AG04449 (cell line): ENCODE data around the gene MMP12.
"Not testable (repeated sequence)": the region's sequence is repeated elsewhere in the genome, so short reads cannot be mapped to it uniquely, and the experiment has no call there.

Experiments
- CTCF ChIA-PET: fragments of 350-600 bp; formaldehyde crosslinking; extraction: SDS; loops from one replicate; lab custom pipeline; 2021; ENCODE audit warnings: antibody characterized with exemption; lab: Yijun Ruan, JAX
- POLR2A ChIA-PET: fragments of 400-600, 350-600 bp; formaldehyde crosslinking; extraction: SDS; loops from one replicate; lab custom pipeline; 2020; ENCODE audit warnings: antibody characterized with exemption, inconsistent platforms; lab: Yijun Ruan, JAX
- DNase-seq: peaks from one replicate; pipeline ENCODE4 v3.0.0-alpha.2; 2010; ENCODE audit warnings: low read depth, low spot score
- H3K4me3 ChIP-seq: 2 replicates; pipeline ENCODE4 v1.5.1; 2011; ENCODE audit warnings: low read depth, mild to moderate bottlenecking, control low read depth, low read length
- TF ChIP-seq, protein P1 (sequence below): IDR thresholded peaks from one replicate; pipeline ENCODE4 v1.5.1; 2011; ENCODE audit warnings: mild to moderate bottlenecking, moderate library complexity, low read length, control low read depth, inconsistent platforms; ENCODE audit not compliant: insufficient read depth; ENCODE audit errors: missing control alignments

The MMP12 gene

DNA sequence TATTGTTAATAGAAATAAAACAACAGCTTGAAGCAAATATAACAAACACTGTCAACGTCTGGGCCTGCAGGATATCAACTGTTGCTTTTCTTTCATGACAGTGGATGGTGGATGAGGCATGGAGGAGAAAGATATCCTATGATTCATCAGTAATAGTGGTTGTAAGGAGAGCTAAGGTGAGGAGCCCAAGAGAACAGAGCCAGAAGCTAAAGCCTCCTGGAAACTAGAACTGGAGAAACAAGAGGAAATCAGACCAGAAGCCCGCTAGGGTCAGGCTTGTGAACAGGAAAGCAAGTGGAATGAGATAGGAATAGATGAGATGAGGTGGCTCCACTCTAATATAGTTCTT, 37.7 kb upstream of the MMP12 start:
- ChIA-PET CTCF (interaction anchor here (1.0 to 6.5 kb wide), 12 partner anchors 11 to 179 kb away, joined by 3 to 102 read pairs (median 5); no protein-coding TSS in a partner anchor), POLR2A (no interaction called here)
- no peak for DNase-seq
- TF ChIP-seq, protein P1, sequence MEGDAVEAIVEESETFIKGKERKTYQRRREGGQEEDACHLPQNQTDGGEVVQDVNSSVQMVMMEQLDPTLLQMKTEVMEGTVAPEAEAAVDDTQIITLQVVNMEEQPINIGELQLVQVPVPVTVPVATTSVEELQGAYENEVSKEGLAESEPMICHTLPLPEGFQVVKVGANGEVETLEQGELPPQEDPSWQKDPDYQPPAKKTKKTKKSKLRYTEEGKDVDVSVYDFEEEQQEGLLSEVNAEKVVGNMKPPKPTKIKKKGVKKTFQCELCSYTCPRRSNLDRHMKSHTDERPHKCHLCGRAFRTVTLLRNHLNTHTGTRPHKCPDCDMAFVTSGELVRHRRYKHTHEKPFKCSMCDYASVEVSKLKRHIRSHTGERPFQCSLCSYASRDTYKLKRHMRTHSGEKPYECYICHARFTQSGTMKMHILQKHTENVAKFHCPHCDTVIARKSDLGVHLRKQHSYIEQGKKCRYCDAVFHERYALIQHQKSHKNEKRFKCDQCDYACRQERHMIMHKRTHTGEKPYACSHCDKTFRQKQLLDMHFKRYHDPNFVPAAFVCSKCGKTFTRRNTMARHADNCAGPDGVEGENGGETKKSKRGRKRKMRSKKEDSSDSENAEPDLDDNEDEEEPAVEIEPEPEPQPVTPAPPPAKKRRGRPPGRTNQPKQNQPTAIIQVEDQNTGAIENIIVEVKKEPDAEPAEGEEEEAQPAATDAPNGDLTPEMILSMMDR = no peak
- no peak overlapping the region for H3K4me3 ChIP-seq

DNA sequence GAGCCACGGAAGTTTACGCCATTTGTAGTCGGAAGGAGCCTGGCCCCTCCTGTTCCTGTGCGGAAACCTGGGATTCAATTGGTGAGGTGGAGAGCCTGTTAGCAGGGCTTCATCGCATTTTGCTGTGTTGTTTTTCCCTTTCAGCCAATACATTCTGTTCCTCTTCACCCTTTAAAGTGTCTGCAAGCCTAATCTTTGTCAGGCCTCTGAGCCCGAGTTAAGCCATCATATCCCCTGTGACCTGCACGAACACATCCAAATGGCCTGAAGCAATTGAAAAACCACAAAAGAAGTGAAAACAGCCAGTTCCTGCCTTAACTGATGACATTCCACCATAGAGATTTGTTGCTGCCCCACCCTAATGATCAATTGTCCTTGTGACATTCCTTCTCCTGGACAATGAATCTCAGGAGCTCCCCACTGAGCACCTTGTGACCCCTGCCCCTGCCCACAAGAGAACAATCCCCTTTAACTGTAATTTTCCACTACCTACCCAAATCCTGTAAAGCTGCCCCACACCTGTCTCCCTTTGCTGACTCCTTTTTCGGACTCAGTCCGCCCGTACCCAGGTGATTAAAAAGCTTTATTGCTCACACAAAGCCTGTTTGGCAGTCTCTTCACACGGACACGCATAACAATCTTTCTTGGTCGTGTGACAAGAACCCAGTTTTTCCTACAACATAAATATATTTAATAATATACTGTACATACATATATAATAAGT, 37.1 kb upstream of the MMP12 start:
- no peak for DNase-seq
- ChIA-PET POLR2A (no interaction called here), CTCF (interaction anchor here (1.1 to 6.5 kb wide), 11 partner anchors 11 to 178 kb away, joined by 3 to 102 read pairs (median 7); no protein-coding TSS in a partner anchor)
- no peak overlapping the region for H3K4me3 ChIP-seq
- TF ChIP-seq, protein P1 = no peak

DNA sequence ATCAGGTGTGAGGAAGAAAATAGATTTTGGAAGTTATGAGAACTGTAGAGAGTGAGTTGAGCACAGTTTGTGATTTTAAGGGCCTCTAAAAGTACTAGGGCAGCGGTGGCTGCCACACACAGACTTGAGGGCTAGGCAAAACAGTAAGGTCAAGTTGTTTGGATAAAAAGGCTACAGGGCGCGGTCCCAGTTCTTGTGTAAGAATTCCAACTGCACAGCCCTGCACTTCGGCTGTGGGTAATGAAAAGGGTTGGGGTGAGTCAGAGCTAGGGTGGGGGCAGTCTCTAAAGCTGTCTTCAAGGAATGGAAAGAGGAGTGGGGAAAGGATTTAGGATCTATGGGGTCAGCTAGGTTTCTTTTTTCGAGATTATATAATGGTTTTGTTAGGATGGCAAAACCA, 31.1 kb upstream of the MMP12 start:
- POLR2A ChIA-PET = not testable (repeated sequence)
- CTCF ChIA-PET = interaction anchor here (1.0 to 4.3 kb wide), 2 partner anchors 9 to 75 kb away, joined by 3 to 21 read pairs; no protein-coding TSS in a partner anchor

DNA sequence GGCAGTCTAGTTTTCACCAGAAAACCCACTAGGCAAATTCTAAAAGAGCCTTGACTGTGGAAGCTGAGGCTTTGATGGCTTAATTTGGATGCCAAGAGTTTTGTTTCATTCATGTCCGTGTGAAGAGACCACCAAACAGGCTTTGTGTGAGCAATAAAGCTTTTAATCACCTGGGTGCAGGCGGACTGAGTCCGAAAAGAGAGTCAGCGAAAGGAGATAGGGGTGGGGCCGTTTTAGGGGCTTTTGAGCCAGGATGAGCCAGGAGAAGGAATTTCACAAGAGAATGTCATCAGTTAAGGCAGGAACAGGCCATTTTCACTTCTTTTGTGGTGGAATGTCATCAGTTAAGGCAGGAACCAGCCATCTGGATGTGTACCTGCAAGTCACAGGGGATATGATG, 29.1 kb upstream of the MMP12 start:
- DNase-seq, POLR2A ChIA-PET, H3K4me3 ChIP-seq: not testable (repeated sequence)
- CTCF ChIA-PET = interaction anchor here (1.0 to 4.3 kb wide), 3 partner anchors 11 to 37 kb away, joined by 3 to 21 read pairs (median 4); no protein-coding TSS in a partner anchor

More for the DNA sequence above, 31.1 kb upstream of the MMP12 start:
- not testable (repeated sequence) for DNase-seq, H3K4me3 ChIP-seq

DNA sequence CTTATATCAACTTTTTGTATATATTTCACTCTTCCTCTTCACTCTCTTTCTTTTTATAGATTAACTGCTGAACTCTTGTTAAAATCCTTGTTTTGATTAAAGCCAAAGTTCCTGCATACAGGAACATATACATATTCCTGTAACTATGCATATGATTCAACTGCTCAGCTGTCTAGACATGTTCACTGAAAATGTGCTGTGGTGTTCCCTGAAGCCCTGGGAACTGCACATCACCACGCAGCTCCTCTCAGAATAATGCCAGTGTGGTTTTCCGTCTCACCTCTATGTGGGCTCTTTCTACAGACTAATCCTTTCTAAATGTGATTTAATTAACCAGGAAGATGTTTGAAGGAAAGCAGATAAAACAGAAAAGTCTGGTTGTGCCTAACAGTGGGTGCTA, 25.6 kb upstream of the MMP12 start:
- no peak overlapping the region for H3K4me3 ChIP-seq
- ChIA-PET CTCF (interaction anchor here (3.8 kb wide), 1 partner anchor 15 kb away, joined by 20 read pairs; no protein-coding TSS in a partner anchor), POLR2A (no interaction called here)
- TF ChIP-seq, protein P1 = no peak
- DNase-seq = no peak

DNA sequence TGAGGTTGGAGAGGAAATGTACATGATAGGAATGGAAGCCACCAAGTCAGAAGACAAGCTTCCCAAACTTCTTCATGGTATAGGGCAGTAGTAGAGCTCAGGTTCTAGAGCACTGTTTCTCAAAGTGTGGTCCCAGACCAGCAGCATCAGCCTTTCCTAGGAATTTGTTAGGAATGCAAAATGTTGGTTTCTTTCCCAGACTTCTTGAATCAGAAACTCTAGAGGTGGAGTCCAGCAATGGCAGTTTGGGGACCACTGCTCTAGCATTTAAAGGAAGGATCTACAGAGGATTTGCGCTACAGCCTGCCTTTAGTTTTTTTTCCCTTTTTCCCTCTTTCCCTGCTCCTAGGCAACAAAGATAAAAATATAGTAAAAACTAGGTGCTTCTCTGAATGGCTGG, 17.0 kb upstream of the MMP12 start:
- ChIA-PET POLR2A (interaction anchor here (1.0 kb wide), 1 partner anchor 9 kb away, joined by 3 read pairs; no protein-coding TSS in a partner anchor), CTCF (interaction anchor here (1.1 to 3.7 kb wide), 4 partner anchors 16 to 158 kb away, joined by 4 to 14 read pairs (median 8); partner anchors contain the start of gene MMP12)
- DNase-seq = no peak
- no peak overlapping the region for H3K4me3 ChIP-seq
- TF ChIP-seq, protein P1 = no peak

DNA sequence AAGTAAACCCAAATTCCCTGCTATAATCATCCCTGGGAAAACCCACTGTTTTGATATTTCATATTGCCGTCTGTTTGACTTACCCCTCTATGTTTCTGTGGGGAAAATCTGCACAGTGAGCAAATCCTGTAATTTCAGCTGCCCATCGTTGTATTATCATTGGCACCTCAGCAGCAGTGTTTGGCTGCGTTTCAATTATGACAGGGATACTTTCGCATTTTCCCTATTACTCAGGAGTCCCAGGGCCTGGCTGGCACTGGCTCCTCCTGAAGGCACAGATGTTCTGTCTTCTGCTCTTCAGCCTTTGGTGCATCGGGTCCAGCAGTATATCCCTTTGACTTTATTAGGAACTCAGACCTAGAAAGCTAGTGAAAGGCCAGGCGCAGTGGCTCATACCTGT, 12.2 kb upstream of the MMP12 start:
- ChIA-PET CTCF (interaction anchor here (1.2 to 2.4 kb wide), 2 partner anchors 28 to 55 kb away, joined by 3 to 8 read pairs; no protein-coding TSS in a partner anchor), POLR2A (no interaction called here)
- H3K4me3 ChIP-seq = no peak overlapping the region
- TF ChIP-seq, protein P1 = no peak
- DNase-seq = no peak
